GM19438 (cell line): Measurements from ENCODE around the gene ZNF740.
"Not testable (repeated sequence)": the region's sequence is repeated elsewhere in the genome, so short reads cannot be mapped to it uniquely, and the experiment has no call there.

ENCODE experiments used
- ATAC-seq: cut with Tn5 transposase; IDR thresholded peaks from one replicate; pipeline ENCODE4 v1.9.1; 2021; ENCODE audit warnings: low read depth; ENCODE audit not compliant: unreplicated experiment

The ZNF740 gene, protein sequence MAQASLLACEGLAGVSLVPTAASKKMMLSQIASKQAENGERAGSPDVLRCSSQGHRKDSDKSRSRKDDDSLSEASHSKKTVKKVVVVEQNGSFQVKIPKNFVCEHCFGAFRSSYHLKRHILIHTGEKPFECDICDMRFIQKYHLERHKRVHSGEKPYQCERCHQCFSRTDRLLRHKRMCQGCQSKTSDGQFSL

DNA sequence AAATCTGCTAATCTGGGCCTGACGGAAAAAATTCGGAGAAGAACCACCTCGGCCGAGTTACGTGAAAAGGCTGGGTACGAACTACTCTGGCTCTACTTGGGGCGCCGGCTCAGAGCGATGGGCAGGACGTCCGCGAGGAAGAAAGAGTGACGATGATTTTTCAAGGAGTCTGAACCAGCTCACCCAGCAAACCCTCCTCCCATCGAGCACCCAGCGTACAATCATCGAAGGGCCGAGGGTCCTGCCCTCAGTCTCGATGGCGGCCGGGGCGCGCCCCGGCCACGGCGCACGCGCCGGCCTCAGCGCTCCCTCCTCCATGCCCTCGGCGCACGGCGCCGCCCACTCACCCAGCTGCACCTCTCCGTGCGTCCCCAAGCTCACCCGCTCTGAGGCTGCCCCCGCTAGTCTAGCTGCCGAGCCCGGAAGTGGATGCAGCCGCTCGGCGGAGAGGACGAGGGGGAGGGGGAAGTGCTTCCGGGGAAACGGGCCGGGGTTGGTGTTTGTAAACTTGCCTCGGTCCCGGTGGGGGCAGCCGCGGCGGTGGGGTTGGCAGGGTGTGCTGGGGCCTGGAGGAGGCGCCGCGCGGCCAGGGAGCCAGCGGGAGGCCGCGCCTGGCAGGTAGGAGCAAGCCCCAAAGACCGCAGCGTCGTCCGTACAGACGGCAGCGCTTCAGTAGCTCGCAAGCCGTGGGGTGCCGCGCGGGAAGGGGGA lies at the start of gene ZNF740, which contains the start of gene CSAD:
Gene ZNF740 (plus strand): TSS at position 503 of the 711 bp plus-strand sequence. CDS start 1,262 bp downstream, outside the sequence.
Gene CSAD (minus strand): TSS at position 706 of the 711 bp plus-strand sequence. CDS start 7,455 bp downstream, outside the sequence.
- ATAC-seq, result peak; percentile 93

GRCh38 chr12:53131844-53132243 lies 48.7 kb upstream of the ZNF740 start:
- no peak for ATAC-seq

GRCh38 chr12:53133722-53134121 lies 46.8 kb upstream of the ZNF740 start:
- no peak for ATAC-seq

DNA sequence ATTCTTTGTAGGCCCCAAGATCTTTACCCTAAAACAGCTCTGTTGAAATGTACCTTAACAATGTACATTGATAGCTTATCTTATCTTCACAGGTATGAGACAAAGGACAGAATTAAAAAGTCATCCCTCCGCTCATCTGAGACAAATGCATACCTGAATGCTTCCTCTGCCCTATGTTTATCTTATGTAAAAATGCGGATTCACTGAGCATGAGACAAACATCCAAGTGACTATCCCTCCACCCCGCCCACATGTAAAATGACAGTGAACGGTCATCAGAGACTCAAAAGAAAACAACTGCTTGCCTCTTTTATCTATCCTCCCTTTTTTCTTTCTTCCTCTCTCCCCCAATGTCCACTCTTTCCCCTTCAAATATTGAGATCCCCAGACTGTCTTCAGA lies 37.2 kb upstream of the ZNF740 start:
- ATAC-seq, result no peak

DNA sequence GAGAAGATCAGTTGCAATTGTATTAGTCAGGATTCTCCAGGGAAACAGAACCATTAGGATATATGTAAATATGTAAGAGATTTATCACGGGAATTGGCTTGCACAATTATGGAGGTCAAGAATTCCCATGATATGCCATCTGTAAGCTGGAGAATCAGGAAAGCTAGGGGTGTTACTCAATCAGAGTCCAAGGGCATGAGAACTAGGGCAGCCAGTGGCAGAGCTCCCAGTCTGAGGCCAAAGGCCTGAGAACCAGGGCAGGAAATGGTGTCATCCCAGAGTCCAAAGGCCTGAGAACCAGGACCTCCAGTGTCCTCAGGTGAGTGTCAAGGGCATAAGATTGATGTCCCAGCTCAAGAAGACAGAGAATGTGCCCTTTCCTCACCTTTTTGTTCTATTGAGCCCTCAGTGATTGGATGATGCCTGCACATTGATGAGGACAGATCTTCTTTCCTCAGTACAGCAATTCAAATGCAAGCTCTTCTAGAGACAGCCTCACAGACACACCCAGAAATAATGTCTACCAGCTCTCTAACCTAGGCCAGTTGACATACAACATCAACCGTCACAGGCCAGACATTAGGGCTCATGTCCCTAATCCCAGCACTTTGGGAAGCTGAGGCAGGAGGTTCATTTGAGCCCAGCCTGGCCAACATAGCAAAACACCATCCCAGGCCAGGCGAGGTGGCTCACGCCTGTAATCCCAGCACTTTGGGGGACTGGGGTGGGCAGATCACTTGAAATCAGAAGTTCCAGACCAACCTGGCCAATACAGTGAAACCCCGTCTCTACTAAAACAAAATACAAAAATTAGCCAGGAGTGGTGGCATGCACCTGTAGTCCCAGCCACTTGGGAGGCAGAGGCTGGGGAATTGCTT lies 34.9 kb upstream of the ZNF740 start:
- no peak for ATAC-seq

DNA sequence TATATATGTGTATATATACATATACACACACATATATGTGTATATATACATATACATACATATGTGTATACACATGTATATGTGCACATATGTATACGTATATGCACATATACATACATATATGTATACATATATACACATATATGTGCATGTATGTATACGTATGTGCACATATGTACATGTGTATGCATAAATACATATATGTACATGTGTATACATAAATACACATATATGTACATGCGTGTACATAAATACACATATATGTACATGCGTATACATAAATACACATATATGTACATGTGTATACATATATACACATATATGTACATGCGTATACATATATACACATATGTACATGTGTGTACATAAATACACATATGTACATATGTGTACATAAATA lies 33.3 kb upstream of the ZNF740 start:
- ATAC-seq, result no peak

- no peak for ATAC-seq
Measured at GRCh38 chr12:53147653-53148052, 32.9 kb upstream of the ZNF740 start.

GRCh38 chr12:53151039-53151438 lies 29.5 kb upstream of the ZNF740 start:
- no peak for ATAC-seq

DNA sequence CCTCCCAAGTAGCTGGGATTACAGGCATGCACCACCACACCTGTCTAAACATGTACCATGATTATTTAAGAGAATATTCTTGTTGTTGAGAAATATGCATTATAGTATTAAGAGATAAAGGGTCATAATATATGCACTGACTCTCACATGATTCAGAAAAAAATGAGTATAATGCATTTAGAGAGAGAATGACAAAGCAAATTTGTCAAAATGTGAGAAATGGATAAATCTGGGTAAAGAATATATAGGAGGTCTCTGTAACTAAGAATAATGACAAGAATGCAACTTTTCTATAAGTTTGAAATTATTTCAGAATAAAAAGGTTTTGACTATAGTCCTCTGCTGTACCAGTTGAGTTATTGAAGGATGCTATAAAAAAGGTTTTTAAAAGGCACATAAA lies 28.1 kb upstream of the ZNF740 start:
- no peak for ATAC-seq

- ATAC-seq, result peak; percentile 78
Measured at GRCh38 chr12:53159195-53159839, 21.2 kb upstream of the ZNF740 start.

DNA sequence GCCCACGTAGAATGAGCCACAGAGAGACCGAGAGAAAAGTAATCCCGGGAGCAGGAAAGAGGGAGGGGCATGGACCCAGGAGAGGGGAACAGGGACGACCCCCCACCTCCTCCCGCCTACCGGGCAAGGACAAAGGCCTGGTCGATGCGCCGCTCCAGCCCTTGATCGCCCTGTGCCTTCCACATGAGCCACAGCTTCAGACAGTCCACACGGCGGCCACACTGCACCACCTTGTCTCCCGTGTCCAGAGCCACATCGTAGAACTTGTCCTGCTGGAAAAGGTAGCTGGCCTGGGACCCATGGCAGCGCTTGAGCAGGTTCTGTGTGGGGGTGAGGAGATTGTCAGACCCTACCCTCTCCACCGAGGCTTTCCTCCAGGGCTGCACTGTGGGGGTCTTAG lies 20.5 kb upstream of the ZNF740 start:
- no peak for ATAC-seq

DNA sequence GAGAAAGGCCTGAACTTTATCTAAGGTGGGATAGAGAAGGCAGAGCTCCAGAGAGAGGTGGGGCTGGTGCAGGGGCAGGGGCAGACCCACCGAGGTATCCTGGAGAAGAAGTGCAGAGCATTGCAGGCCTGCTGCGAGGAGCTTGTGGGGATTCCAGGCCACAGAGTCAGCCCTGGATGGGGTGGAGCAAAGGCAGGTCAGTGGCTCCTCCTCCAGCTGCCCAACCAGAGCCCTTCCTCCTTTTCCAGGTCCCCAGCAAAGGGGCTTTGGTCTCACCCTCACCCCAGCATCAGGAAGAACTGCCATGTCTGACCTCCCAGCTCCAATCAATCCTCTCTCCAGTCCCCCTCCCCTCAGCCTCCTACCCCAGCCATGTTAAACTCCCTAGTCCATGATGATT lies 19.8 kb upstream of the ZNF740 start:
- no peak for ATAC-seq

DNA sequence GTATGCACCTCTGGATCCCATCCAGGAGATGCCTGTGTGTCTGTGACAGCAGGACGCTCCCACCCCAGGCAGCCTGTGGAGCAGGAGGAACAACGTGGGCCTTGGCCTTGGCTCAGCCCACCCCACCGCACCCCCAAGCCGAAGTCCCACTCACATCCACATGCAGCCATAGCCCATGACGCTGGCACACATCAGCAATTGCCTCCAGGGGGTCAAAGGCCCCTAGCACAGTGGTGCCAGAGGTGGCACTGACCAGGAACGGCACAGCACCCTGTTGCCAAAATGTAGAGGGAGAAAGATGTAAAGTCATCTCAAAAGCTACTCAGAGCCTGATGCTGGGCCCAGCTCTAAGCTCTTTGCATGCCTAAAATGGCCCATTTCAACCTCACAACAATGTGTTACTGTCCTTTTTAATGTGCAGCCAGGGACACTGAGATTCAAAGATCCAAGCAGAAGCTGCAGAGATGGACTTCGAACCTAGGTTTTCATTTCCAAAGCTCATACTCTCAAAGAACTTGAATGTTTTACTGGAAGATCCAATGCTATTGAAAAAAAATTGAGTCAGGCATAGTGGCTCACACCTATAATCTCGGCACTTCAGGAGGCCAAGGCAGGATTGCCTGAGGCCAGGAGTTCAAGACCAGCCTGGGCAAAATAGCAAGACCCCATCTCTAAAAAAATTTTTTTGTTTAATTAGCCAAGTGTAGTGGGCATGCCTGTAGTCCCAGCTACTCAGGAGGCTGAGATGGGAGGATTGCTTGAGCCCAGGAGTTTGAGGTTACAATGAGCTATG lies 19.2 kb upstream of the ZNF740 start:
- no peak for ATAC-seq

DNA sequence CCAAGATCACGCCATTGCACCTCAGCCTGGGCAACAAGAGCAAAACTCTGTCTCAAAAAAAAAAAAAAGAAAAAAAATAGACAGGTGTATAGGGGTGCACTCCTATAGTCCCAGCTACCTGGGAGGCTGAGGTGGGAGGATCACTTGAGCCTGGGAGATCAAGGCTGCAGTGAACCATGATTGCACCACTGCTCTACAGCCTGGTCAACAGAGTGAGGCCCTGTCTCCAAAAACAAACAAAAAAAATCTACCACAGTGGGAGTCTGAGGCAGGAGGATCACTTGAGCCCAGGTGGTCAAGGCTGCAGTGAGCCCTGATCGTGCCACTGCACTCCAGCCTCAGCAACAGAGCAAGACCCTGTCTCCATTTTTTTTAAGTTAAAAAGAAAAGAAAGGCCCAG lies 17.5 kb upstream of the ZNF740 start:
- ATAC-seq, result not testable (repeated sequence)

DNA sequence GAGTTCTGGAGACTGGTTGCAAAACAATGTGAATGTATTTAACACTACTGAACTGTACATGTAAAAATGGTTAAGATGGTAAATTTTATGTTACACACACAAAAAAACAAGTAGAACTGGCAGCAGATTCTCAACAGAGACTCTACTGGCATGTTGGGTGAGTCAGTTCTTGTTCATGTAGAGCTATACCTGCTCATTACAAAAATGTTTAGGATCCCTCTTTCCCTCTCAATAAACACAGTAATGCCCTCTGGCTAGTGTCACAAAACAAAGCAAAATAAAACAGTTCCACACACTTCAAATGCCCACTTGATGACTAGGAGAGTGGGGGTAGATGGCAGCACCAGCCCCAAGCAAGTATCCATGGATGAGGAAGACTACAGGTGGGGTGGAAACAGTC lies 13.7 kb upstream of the ZNF740 start:
- ATAC-seq, result no peak

DNA sequence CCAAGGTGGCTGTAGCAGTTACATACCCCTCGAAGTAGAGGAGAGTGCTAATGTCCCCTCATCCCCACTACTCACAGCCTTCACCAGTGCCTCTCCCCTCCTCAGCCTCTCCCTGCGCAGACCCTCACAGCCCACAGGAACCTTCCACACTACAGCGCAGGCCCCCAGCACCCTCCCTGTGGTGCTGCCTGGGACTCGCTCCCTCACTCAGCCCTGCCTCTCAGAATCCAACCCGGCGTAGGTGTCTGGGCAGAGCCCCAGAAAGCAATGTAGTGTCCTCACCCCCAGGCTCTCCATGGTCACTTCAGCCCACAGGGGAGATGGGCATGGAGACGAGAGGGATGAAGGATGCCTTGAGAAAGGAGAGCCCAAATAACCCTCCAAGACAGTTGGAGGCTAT lies 10.9 kb upstream of the ZNF740 start:
- no peak for ATAC-seq

GRCh38 chr12:53170215-53170614 lies 10.3 kb upstream of the ZNF740 start:
- ATAC-seq, result no peak

- ATAC-seq, result no peak
Measured at GRCh38 chr12:53170876-53171724, 9.4 kb upstream of the ZNF740 start.

- ATAC-seq, result no peak
Measured at GRCh38 chr12:53171725-53172329, 8.7 kb upstream of the ZNF740 start.
